GM12891 (cell line): ENCODE measurements around the gene CHST2.

Experiments
- DNase-seq: peaks from one replicate; pipeline ENCODE4 v3.0.0; 2011; ENCODE audit warnings: low spot score; ENCODE audit not compliant: insufficient read length
- FAIRE-seq: peaks from 2 replicates; lab custom pipeline; 2011; peaks lifted over from hg19 to GRCh38; lab: Jason Lieb, UNC
- PAX5 ChIP-seq: IDR thresholded peaks from 2 replicates; pipeline ENCODE4 v1.6.1; 2011; ENCODE audit warnings: low read length, moderate library complexity, mild to moderate bottlenecking; ENCODE audit not compliant: insufficient read depth, severe bottlenecking
- POLR2A ChIP-seq: IDR thresholded peaks from 2 replicates; pipeline ENCODE4 v1.6.1; 2011; ENCODE audit warnings: low read depth, low read length, control low read depth
- POLR2AphosphoS5 ChIP-seq: IDR thresholded peaks from 2 replicates; pipeline ENCODE4 v1.6.1; 2011; ENCODE audit warnings: low read depth, low read length, control low read depth
- POU2F2 ChIP-seq: IDR thresholded peaks from 2 replicates; pipeline ENCODE4 v1.6.1; 2011; ENCODE audit warnings: low read depth, mild to moderate bottlenecking, control low read depth, low read length, moderate library complexity
- SPI1 ChIP-seq: IDR thresholded peaks from 2 replicates; pipeline ENCODE4 v1.6.1; 2011; ENCODE audit warnings: low read depth, low read length, control low read depth
- TAF1 ChIP-seq: IDR thresholded peaks from 2 replicates; pipeline ENCODE4 v1.6.1; 2011; ENCODE audit warnings: low read depth, low read length, control low read depth

The CHST2 gene

DNA sequence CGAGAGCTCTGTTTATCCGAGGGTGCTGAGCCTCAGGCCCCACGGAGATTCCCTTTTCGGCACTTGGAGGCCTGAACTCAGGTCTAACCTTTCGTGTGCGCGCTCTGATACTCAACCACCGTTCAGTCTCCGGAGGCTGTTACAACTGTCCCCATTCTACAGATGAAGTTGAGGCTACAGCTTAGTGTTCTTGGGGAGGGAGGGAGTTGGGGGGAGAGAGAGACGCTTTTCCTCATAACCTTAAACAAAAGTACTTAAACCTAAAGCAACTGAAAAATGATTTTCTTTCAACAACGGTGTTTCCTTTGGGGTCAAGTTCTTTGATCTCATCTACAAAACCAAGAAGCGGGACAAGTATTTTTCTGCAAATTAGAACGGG is 952 bp upstream of the CHST2 start:
- no peak for TF ChIP-seq POLR2A
- TF ChIP-seq POLR2AphosphoS5: no peak
- TF ChIP-seq SPI1: no peak
- no peak for TF ChIP-seq TAF1
- no peak for TF ChIP-seq PAX5
- TF ChIP-seq POU2F2: no peak
- DNase-seq (no peak), FAIRE-seq (peak; percentile 5)

DNA sequence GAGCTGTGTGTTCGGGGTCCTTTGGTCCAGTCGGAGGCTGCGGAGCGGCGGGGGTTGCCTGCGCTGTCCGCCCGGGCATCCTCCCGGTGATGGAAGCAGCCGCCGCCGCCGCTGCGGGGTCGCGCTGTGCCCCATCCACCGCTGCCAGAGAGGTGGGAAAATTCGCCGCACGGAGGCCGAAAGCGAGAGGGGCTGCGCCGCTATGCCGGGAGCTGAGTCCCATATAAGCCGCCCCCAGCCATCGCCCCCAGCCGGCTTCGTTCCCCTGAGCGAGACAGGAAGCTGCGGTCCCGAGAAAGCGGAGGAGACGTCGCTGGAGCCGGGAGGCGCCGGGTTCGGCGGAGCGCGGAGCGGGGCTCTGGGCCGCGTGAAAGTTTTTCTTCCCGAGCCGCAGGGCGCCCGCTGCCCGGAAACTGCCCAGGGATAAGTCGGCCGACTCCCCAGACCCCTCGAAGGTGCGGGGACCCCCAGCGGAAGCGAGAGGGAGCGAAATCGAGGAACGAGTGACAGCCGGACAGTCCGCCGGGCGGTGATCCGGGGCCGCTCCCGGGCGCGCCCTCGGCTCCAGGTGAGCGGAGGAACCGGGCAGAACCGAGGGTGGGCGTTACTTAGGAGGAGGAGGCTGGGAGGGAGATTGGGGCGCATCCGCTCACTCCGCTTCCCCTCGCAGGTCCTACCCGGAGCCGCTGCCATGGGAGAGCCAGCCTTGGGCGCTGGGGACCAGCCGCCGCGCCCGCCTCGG is 574 bp downstream of the CHST2 start:
- FAIRE-seq (peak; percentile 57), DNase-seq (peak; percentile 32)
- no peak; the same call in 1 of the 2 replicates for TF ChIP-seq POLR2A
- TF ChIP-seq POLR2AphosphoS5: 0 out of 2 replicates have a peak, but pooled peaks have one; percentile 29

DNA sequence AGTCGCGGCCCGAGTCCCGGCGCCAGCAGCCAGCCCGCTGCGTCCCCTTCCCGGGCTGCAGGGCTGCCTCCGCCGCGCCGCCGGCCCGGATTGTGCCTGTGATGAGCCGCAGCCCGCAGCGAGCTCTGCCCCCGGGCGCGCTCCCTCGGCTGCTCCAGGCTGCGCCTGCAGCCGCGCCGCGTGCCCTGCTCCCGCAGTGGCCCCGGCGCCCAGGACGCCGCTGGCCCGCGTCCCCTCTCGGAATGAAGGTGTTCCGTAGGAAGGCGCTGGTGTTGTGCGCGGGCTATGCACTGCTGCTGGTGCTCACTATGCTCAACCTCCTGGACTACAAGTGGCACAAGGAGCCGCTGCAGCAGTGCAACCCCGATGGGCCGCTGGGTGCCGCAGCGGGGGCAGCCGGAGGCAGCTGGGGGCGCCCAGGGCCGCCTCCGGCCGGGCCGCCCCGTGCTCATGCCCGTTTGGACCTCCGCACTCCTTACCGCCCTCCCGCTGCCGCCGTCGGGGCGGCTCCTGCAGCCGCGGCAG is 1.2 kb downstream of the CHST2 start:
- DNase-seq: peak; percentile 42
- peak; percentile 86 for FAIRE-seq
- TF ChIP-seq POLR2A (no peak), TAF1 (peak; percentile 27; the same call in 1 of the 2 replicates), POLR2AphosphoS5 (peak; percentile 38; the same call in 1 of the 2 replicates), PAX5 (no peak), POU2F2 (no peak), SPI1 (no peak)

DNA sequence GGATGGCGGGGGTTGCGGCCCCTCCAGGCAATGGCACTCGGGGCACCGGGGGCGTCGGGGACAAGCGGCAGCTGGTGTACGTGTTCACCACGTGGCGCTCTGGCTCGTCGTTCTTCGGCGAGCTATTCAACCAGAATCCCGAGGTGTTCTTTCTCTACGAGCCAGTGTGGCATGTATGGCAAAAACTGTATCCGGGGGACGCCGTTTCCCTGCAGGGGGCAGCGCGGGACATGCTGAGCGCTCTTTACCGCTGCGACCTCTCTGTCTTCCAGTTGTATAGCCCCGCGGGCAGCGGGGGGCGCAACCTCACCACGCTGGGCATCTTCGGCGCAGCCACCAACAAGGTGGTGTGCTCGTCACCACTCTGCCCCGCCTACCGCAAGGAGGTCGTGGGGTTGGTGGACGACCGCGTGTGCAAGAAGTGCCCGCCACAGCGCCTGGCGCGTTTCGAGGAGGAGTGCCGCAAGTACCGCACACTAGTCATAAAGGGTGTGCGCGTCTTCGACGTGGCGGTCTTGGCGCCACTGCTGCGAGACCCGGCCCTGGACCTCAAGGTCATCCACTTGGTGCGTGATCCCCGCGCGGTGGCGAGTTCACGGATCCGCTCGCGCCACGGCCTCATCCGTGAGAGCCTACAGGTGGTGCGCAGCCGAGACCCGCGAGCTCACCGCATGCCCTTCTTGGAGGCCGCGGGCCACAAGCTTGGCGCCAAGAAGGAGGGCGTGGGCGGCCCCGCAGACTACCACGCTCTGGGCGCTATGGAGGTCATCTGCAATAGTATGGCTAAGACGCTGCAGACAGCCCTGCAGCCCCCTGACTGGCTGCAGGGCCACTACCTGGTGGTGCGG is 1.9 kb downstream of the CHST2 start:
- TF ChIP-seq POLR2AphosphoS5 (peak; percentile 51; the same call in 1 of the 2 replicates), SPI1 (no peak), TAF1 (no peak), POU2F2 (peak; percentile 40; the same call in 1 of the 2 replicates), POLR2A (peak; percentile 25; the same call in 1 of the 2 replicates), PAX5 (no peak)
- FAIRE-seq (no peak), DNase-seq (peak; percentile 41)

DNA sequence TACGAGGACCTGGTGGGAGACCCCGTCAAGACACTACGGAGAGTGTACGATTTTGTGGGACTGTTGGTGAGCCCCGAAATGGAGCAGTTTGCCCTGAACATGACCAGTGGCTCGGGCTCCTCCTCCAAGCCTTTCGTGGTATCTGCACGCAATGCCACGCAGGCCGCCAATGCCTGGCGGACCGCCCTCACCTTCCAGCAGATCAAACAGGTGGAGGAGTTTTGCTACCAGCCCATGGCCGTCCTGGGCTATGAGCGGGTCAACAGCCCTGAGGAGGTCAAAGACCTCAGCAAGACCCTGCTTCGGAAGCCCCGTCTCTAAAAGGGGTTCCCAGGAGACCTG is 2.5 kb downstream of the CHST2 start:
- no peak for FAIRE-seq
- TF ChIP-seq POU2F2 (no peak), SPI1 (no peak), PAX5 (no peak), POLR2A (no peak), TAF1 (no peak), POLR2AphosphoS5 (no peak)
- no peak for DNase-seq

DNA sequence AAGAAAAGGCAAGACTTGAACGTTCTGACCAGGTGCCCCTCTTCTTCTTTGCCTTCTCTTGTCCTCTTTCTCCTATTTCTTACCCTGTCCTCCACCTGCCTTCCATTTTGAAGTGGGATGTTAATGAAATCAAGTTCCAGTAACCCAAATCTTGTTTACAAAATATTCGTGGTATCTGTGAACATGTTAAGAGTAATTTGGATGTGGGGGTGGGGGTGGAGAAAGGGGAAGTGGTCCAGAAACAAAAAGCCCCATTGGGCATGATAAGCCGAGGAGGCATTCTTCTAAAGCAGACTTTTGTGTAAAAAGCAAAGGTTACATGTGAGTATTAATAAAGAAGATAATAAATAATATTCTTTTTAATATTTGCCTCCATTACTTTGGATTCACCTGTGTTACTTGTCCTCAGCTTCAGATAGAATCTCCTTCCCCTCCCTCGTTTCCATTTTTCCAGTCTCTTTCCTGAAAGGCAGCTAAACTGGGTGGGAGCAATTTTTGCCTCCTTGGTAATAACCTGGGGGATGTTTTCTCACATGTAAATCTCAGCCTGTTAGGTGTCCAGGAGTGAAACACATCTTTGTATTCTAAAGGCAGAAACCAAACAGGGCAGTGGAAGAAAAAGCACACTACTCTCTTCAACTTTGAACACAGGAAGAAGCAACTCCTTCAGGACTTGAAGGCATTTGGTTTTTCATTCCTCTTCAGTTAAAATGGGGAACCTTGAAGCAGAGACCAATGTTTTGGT is 3.2 kb downstream of the CHST2 start:
- TF ChIP-seq POLR2AphosphoS5: no peak
- no peak for TF ChIP-seq TAF1
- TF ChIP-seq PAX5: no peak
- TF ChIP-seq POLR2A: no peak
- no peak for TF ChIP-seq POU2F2
- TF ChIP-seq SPI1: peak; percentile 98
- FAIRE-seq (peak; percentile 74), DNase-seq (no peak)

DNA sequence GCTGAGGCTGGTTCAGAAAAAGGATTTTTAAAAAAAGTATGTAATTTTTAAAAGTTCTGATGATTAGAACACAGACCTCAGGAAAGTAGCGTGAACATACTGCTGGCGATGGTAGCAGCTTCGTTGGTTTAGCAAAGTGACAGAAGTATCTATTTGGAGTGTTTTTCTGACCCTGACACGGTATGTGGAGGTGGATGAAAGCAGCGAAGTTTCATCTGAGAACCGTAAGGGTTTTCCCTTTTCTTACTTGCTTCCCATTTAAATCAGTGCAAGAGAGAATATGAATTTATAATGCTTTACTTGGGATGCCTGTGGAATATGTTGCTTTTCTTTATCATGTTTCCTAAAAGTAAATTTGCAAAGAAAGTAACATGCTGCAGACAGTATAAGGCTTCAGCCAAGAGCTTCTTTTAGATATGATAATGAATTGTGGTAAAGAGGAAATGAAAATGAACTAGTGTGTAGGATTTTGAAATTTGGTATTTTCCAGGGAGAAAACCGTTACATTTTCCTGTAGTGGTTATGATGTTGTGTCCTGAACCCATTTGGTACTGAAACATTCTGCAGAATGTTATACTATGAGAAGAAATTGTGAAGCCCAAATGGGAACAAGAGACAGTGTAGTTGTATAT is 3.9 kb downstream of the CHST2 start:
- DNase-seq (no peak), FAIRE-seq (peak; percentile 74)
- 0 out of 2 replicates have a peak, but pooled peaks have one; percentile 17 for TF ChIP-seq TAF1
- TF ChIP-seq POU2F2: no peak
- peak; percentile 87 for TF ChIP-seq POLR2A
- peak; percentile 88 for TF ChIP-seq POLR2AphosphoS5
- TF ChIP-seq PAX5: no peak
- TF ChIP-seq SPI1: peak; percentile 83

DNA sequence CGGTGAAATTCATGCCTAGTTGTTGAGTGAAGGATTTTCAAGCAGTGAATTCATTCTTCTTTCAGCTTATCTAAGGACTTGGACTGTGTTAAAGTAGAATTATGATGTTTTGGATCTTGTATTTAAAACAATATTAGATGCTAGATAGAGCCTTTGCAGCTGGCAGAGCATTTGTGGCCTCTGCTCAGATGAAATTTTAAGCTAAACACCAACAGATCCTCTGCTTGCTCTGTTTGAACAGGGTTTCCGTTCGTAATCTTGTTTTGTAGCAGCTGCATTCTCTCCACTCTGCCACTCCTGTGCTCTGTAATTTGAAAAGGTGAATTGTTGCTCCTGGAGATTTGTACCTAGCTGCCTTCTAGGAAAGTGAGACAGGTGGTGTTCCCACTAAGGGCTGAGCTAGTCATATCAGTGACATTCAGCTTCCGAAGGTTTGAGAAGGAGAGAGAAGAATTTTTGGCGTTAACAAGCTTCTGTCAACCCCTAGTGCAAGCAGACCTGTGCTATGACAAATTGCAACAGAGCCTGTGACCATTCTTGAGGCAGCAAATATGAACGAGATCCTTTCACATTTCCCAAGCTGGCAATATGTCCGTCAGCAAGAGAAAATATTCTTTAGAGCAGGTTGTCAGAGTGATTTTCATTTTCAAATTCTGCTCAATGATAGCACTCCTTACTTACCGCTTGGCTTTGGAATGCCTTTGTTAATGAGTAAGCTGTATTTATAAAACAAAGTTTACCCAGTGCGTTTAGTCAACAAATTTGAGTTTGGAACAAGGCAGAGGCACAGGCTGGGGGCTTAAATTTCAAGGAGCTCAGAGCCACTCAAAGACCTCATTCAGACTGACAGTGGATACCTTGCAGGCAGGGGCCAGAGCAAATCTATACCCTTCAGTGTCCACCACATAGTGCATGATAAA is 5.3 kb downstream of the CHST2 start:
- peak; percentile 47 for FAIRE-seq
- no peak for DNase-seq
- TF ChIP-seq SPI1: no peak
- TF ChIP-seq POU2F2: no peak
- peak; percentile 10; the same call in 1 of the 2 replicates for TF ChIP-seq POLR2AphosphoS5
